Measurements from ENCODE around the gene RIPK1.

The RIPK1 gene

DNA sequence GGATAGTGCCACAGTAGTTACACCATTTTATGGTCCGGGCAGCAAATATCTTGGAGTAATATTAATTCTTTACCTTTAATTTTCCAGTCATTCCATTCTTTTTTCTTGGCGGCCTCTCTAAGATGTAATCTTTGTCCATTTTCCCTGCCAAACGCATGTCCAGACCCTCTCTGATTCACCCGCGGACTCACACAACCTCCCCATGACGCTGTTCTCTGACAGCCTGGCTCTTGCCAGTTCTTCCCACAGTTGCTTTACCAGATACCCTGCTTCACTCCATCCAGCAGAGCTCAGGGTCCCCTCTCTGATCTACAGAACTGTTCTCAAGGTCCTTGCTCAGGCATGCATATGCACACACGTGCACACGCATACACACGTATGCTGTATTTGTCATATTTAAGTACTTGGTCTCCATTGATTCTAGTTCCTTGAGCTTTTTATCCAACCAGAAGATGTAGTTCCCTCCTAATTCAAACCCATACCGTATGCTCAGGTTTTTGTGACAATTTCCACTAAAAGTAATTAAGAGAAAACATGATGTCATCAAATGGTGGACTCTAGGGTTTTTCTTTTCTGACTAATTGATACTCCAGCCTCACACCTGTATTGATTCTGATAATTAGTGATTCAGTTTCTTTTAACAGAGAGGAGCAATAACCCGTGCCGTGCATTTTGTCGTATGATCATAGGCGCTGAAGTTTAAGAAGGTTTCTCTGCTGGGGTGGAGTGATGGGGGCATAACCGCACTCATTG, 60.2 kb downstream of the RIPK1 start:
- Histone ChIP-seq H3K4me2 (ENCODE audit: insufficient read depth, low read length) (no peak overlapping the region), H3K4me1 (ENCODE audit: insufficient read depth, low read length) (peaks cover 14% of the 10 kb centered on the region; the same call in 1 of the 2 replicates), H2AFZ (ENCODE audit: low read depth, low read length) (no peak overlapping the region), H4K20me1 (ENCODE audit: insufficient read depth, low read length) (no peaks in the 10 kb centered on the region), H3K9me3 (ENCODE audit: insufficient read depth, low read length, severe bottlenecking) (no peaks in the 10 kb centered on the region), H3K9ac (ENCODE audit: low read depth, low read length) (no peak overlapping the region), H3K27me3 (ENCODE audit: insufficient read depth, low read length, poor library complexity) (no peaks in the 10 kb centered on the region), H3K27ac (ENCODE audit: low read length) (no peak overlapping the region), H3K4me3 (ENCODE audit: low read depth in 1 of 2, low read length in 2 of 2) (no peak overlapping the region), H3K79me2 (ENCODE audit: insufficient read depth, low read length) (no peaks in the 10 kb centered on the region), H3K36me3 (ENCODE audit: insufficient read depth, low read length) (peaks cover 16% of the 10 kb centered on the region; the same call in 1 of the 2 replicates)
- DNase-seq (no peak), ATAC-seq (ENCODE audit: insufficient read depth, low read depth) (no peak)
- TF ChIP-seq EZH2 (IDR thresholded peaks at IDR 0.05; ENCODE audit: borderline replicate concordance, low read depth, low read length, severe bottlenecking), result no peak
- TF ChIP-seq, protein P1, sequence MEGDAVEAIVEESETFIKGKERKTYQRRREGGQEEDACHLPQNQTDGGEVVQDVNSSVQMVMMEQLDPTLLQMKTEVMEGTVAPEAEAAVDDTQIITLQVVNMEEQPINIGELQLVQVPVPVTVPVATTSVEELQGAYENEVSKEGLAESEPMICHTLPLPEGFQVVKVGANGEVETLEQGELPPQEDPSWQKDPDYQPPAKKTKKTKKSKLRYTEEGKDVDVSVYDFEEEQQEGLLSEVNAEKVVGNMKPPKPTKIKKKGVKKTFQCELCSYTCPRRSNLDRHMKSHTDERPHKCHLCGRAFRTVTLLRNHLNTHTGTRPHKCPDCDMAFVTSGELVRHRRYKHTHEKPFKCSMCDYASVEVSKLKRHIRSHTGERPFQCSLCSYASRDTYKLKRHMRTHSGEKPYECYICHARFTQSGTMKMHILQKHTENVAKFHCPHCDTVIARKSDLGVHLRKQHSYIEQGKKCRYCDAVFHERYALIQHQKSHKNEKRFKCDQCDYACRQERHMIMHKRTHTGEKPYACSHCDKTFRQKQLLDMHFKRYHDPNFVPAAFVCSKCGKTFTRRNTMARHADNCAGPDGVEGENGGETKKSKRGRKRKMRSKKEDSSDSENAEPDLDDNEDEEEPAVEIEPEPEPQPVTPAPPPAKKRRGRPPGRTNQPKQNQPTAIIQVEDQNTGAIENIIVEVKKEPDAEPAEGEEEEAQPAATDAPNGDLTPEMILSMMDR (IDR thresholded peaks at IDR 0.05; ENCODE audit: borderline replicate concordance, extremely low read depth, low read length, poor library complexity, severe bottlenecking), result no peak

GRCh38 chr6:3131695-3132094, 63.4 kb downstream of the RIPK1 start:
- H2AFZ ChIP-seq (ENCODE audit: low read depth, low read length), result no peak overlapping the region
- peaks cover 16% of the 10 kb centered on the region; the same call in 1 of the 2 replicates for H3K36me3 ChIP-seq (ENCODE audit: insufficient read depth, low read length)
- H3K27me3 ChIP-seq (ENCODE audit: insufficient read depth, low read length, poor library complexity), result no peaks in the 10 kb centered on the region
- peaks cover 8% of the 10 kb centered on the region; the same call in 1 of the 2 replicates for H3K4me1 ChIP-seq (ENCODE audit: insufficient read depth, low read length)
- no peaks in the 10 kb centered on the region for H3K9me3 ChIP-seq (ENCODE audit: insufficient read depth, low read length, severe bottlenecking)
- H3K4me2 ChIP-seq (ENCODE audit: insufficient read depth, low read length), result no peak overlapping the region
- ATAC-seq (ENCODE audit: insufficient read depth, low read depth) (no peak), DNase-seq (no peak)
- H3K27ac ChIP-seq (ENCODE audit: low read length), result no peak overlapping the region
- H3K9ac ChIP-seq (ENCODE audit: low read depth, low read length), result no peak overlapping the region
- no peaks in the 10 kb centered on the region for H4K20me1 ChIP-seq (ENCODE audit: insufficient read depth, low read length)
- TF ChIP-seq, protein P1 (IDR thresholded peaks at IDR 0.05; ENCODE audit: borderline replicate concordance, extremely low read depth, low read length, poor library complexity, severe bottlenecking), result no peak
- no peak for TF ChIP-seq EZH2 (IDR thresholded peaks at IDR 0.05; ENCODE audit: borderline replicate concordance, low read depth, low read length, severe bottlenecking)
- no peak overlapping the region for H3K4me3 ChIP-seq (ENCODE audit: low read depth in 1 of 2, low read length in 2 of 2)
- H3K79me2 ChIP-seq (ENCODE audit: insufficient read depth, low read length), result no peaks in the 10 kb centered on the region

GRCh38 chr6:3133515-3133914, 65.2 kb downstream of the RIPK1 start:
- ATAC-seq (ENCODE audit: insufficient read depth, low read depth) (no peak), DNase-seq (no peak)
- peaks cover 26% of the 10 kb centered on the region for H3K36me3 ChIP-seq (ENCODE audit: insufficient read depth, low read length)
- H3K9me3 ChIP-seq (ENCODE audit: insufficient read depth, low read length, severe bottlenecking), result no peaks in the 10 kb centered on the region
- H3K4me2 ChIP-seq (ENCODE audit: insufficient read depth, low read length), result no peak overlapping the region
- H3K79me2 ChIP-seq (ENCODE audit: insufficient read depth, low read length), result no peaks in the 10 kb centered on the region
- H2AFZ ChIP-seq (ENCODE audit: low read depth, low read length), result no peak overlapping the region
- H4K20me1 ChIP-seq (ENCODE audit: insufficient read depth, low read length), result no peaks in the 10 kb centered on the region
- H3K4me3 ChIP-seq (ENCODE audit: low read depth in 1 of 2, low read length in 2 of 2), result no peak overlapping the region
- H3K9ac ChIP-seq (ENCODE audit: low read depth, low read length), result no peak overlapping the region
- H3K27ac ChIP-seq (ENCODE audit: low read length), result no peak overlapping the region
- H3K27me3 ChIP-seq (ENCODE audit: insufficient read depth, low read length, poor library complexity), result no peaks in the 10 kb centered on the region
- TF ChIP-seq EZH2 (IDR thresholded peaks at IDR 0.05; ENCODE audit: borderline replicate concordance, low read depth, low read length, severe bottlenecking), result no peak
- TF ChIP-seq, protein P1 (IDR thresholded peaks at IDR 0.05; ENCODE audit: borderline replicate concordance, extremely low read depth, low read length, poor library complexity, severe bottlenecking), result no peak
- H3K4me1 ChIP-seq (ENCODE audit: insufficient read depth, low read length), result no peaks in the 10 kb centered on the region
